COR-L47 (cell line): ENCODE measurements around the gene CDKL1.

Experiments
- DNase-seq: peaks from one replicate; lab custom pipeline; 2025; lab: John Stamatoyannopoulos, UW

Gene CDKL1

DNA sequence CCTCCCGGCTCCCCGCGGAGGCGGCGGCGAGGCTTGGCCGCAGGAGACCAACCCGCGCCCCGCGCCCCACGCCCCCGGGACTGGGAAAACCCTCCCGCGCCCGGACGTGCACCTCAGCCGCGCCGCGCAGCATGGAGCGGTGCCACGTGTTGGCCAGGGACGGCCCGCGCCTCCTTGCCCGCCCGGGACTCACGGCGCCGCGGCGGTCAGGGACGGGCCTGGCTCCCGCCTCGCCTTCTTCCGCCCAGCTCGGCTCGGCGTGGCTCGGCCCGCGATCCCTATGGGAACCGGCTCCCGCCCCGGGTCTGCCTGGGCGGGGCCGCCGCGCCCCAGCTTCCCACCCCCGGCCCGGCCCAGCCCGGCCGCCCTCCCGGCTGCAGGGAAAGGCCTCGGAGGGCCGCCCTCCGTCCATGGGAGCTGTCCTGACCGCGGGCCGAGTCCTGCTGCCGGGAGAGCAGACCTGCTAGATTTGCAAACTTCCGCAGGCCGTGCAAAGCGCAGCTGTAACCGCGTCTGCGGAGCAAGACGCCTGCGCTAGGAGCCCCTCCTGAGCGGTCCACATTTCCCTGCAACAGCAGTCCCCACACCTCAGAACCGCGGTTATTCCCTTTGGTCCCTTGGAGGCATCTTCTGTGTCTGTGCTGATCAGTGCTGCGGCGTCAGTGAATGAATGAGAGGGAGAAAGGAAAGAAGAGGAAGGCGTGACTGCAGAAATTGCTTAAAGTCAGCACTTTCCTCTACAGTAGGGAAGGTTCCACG is at the start of gene CDKL1:
Gene CDKL1 (minus strand): TSS at position 251 of the 759 bp plus-strand sequence. CDS start 1,013 bp downstream, outside the sequence.
- DNase-seq, result peak; percentile 20

DNA sequence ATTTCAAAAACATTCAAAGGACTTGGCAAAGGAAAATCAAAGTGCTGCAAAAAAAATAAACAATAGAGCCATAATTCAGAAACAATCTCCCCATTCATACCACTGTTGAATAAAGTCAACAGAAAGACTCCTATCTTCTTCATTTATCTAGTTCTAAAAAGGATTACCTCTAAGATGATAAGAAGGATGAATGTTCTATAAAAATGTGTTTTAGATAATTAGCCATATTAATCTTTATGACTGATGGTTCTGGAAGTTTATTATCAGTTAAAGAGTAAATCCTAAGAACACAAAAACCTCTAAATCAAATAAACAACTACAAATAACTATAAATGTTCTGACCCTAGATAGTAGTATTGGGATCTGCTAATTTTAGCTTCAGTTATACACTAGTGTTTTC is 37.8 kb upstream of the CDKL1 start:
- no peak for DNase-seq

DNA sequence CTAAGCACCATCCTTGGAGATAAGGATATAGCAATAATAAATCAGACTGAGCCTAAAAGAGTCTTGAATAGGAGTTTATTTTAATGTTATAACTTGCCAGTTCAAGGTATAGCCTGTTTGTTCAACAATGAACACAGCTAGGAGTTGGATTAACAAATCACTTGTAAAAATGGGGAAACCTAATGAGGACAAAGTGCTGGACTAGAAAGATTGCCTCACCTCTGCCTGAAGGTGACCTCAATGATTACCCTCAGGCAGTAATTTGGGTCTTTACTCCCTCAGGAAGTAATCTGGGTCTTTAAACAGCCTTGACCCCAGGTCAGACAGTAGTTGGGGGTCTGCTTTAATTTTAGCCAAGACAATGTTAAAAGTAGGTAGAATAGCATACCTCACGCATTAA is 35.5 kb upstream of the CDKL1 start:
- no peak for DNase-seq

DNA sequence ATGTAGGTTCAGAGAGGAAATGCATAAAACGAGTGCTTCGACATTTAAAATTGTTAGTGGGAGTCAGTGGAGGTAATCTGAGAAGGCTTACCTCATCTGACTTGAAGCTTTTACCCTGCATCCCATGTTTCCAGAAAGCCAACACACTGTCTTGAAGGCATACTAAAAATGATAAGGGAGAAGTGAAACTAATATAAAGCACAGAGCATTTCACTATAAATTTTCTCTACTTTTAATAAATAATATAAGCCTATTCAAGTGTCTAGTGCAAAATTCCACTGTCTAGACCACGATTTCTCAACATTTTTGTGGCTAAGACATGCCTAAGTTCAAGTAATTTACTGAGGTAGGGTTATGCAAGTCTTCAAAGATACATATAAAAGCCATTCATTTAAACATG is 29.1 kb upstream of the CDKL1 start:
- DNase-seq, result no peak

DNA sequence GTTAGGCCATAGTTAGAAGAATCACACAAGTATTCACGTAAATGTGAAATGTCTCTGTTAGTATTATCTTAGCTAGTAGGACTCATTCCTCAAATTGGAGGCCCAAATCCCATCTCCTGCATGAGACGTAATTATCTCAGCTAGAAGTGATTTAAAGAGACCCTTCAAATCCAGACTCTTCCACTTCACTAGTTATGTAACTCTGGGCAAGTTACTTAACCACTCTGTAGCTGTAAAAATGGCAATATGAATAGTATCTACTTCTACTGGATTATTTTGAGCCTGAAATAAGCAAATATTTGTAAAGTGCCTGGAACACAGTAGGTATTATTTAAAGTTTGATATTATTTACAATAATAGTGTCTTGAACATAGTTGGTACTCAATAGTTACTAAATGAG is 28.4 kb upstream of the CDKL1 start:
- no peak for DNase-seq

DNA sequence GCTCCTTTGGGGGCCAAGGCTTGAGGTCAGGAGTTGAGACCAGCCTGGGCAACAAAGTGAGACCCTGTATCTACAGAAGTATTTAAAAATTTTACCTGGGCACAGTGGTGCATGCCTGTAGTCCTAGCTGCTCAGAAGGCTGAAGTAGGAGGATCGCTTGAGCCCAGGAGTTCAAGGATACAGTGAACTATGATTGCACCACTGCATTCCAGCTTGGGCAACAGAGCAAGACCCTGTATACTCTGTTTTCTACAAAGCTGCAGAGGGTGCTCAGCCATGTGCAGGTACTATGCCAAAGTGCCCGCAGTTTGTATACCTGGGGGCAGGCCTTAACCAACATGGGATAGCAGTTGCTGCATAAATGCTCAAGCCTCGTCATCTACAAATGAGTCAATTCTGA is 26.8 kb upstream of the CDKL1 start:
- DNase-seq, result no peak

DNA sequence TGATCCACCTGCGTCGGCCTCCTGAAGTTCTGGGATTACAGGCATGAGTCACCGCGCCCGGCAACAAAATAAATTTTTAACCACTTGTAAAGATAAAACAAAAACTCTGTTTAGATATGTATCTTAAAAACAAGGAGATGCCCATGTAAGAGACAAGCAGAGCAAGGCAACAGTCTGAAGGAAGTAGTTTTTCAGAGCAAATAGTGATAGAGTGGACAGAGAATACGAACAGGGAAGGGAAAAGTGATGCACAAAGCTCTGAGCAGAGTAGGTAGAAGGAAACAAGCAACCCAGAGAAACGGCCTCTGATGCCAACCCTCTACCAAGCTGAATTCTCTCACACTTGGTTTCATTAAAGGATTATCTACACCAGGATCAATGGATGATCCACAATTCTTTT is 24.8 kb upstream of the CDKL1 start:
- DNase-seq, result no peak

DNA sequence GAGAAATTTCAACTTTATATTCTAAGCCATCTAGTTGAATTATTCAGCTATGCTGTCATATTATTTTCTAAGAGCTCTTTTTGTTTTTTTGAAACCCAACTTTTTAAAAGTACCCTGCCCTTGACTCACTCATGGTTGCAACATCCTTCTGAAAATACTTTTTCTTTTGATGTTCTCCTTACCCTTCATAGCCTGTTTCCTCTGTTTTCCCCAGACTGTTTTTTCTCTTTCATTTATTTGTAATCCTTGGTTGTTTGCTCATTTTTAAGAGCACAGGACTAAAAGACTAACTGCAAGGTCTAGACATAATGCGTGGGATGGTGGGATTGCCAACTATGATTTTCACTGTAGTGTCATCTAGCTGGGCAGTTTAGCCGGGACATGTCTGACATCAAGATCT is 21.2 kb upstream of the CDKL1 start:
- DNase-seq, result no peak

DNA sequence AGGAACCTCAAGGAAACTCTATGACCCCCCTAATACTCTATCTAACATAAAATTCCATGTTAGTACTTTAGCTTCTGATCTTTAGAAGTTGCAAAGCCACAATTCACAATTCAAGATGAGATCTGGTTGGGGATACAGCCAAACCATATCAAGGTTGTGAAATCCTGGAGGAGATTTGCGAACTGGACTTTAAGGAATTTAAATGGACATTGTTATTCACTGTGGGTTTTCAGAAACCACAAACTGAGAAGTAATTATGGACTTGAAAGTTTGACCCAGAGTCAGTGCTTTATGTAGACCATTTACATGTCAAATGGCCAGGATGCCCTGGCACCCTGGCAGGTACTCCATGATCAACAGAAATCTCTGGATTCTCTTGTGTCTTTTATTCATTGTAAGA is 14.2 kb upstream of the CDKL1 start:
- no peak for DNase-seq

DNA sequence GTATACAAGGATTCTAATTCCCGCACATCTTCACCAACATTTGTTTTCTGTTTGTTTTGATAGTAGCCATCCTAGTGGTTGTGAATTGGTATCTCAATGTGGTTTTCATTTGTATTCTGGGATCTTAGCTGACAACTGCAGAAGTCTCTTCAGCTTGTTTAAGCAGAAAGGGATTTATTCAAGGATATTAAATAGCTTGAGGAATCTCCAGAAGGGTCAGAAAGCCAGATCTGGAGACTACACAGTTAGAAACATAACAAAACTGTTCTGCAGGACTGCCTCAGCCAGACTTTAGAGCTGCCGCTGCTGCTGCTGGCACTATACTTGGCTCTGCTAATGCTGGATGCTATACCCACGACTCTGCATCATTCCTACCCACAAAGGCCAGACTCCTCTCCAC is 13.4 kb upstream of the CDKL1 start:
- DNase-seq, result no peak

DNA sequence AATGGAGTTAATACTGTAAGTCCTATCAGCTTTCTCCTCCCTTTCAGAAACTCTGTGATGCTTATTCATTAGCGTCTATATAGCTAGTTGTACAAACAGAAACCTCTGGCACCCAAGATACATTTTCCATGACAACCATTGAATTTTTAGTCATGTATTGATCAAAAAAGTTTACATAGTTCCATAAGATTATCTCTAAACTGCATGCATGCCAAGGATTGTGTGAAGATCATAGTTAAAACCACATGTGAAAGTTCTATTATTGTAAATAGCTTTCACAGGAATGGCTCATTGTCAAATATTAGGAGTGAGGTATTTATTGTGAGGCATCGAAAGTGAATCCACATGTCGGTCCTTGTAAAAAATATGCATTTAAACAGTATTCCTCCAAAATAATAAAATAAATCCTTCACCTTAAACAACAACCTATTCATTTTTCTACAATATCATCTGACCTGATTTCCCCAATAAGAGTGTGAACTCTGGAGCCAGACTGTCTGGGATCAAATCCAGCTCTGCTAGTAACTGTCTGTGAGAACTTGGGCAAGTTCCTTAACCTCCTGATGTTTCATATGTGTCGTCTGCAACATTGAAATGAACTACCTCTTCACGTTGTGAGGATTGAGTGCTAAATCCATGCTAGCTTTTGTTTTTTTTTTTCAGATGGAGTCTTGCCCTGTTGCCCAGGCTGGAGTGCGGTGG is 10.6 kb upstream of the CDKL1 start:
- DNase-seq, result no peak

DNA sequence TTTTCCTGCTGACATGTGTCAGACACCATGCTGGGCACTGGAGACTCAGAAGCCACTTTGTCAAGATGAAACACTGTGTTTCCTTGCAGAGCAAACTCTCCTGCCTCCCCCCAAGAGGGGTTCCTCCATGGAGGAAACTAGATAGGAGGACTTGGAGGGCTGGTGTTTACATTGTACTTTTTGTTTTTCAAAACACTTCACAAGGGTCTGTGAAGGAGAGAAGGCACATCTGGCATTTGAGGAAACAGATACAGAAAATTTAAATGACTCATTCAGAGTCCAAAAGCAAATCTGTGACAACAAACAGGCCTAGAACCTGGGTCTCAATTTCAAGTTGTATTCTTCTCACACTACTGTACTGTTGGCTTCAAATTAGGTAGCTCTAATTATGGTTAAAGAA is 6.7 kb upstream of the CDKL1 start:
- DNase-seq, result no peak

DNA sequence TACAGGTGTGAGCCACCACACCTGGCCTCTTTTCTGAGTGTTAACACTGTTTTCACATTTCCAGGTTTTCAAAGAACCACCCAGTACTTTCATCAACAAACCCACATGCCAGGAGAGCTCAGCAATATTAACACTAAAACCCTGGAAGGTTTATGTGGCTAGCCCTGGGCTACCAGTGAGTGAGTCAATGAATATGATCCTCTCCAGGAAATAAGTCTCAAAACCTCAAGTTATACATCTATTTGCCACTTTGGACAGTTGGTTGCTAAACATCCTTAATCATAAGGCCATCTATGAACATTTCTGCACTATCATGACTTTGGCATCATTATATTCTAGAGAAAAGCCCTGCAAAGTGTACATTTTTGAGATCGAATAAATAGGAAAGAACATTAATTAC is 6.3 kb upstream of the CDKL1 start:
- no peak for DNase-seq

DNA sequence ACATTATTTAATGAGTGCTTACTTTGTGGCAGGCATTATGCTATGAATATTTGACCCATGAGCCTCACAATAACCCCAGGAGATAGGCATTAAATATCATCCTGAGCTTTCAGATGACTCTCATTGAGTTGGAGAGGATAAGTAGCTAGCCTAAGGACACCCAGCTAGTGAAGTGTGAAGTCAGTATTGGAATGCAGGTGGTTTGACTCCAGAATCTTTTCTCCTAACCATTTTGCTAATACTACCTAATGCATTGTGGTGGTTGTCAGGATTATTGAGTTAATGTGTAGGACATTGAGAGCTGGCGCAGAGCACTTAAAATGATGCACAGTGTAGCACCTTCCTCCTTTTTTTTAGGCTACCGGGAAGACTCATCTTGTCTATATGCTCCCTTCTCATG is 3.8 kb upstream of the CDKL1 start:
- DNase-seq, result no peak

DNA sequence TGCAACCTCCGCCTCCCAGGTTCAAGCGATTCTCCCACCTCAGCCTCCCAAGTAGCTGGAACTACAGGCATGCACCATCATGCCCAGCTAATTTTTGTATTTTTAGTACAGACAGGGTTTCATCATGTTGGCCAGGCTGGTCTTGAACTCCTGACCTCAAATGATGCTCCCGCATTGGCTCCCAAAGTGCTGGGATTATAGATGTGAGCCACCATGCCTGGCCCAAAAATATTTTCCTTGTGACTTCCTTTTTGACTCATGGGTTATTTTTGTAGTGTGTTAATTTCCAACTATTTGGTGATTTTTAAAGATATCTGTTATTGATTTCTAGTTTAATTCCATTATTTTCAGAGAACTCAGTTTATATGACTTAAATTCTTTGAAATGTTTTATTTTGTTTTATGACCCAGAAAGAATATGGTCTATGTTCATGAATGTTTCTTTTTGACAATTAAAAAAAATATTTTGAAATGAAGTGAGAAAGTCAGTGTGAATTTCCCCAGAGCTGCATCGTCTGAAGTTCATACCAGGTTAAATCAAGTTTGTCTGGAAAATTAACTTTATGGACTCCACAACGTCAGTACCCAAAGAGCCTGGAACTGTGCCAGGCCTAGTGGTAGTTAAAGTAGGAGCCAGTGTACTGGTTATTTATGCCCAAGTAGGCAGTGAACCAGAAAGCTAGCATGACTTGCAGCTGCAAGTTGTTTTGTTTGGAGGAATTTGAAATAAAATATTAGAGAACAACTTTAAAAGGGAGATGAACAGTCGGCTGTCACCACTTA is 2.8 kb upstream of the CDKL1 start:
- no peak for DNase-seq

DNA sequence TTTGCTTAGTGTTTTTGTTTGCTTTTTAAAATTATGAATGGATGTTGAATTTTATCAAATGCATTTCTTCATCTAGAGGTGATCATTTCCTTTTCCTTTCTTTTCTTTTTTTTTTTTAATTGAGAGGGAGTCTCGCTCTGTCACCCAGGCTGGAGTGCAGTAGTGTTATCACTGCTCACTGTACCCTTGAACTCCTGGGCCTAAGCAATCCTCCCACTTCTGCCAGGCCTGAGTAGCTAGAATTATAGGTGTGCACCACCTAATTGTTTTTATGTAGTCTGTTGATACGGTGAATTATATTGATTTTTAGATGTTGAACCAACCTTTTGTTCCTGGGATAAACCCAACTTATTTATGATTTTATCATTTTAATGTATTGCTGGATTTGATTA is 1.5 kb upstream of the CDKL1 start:
- DNase-seq, result no peak

DNA sequence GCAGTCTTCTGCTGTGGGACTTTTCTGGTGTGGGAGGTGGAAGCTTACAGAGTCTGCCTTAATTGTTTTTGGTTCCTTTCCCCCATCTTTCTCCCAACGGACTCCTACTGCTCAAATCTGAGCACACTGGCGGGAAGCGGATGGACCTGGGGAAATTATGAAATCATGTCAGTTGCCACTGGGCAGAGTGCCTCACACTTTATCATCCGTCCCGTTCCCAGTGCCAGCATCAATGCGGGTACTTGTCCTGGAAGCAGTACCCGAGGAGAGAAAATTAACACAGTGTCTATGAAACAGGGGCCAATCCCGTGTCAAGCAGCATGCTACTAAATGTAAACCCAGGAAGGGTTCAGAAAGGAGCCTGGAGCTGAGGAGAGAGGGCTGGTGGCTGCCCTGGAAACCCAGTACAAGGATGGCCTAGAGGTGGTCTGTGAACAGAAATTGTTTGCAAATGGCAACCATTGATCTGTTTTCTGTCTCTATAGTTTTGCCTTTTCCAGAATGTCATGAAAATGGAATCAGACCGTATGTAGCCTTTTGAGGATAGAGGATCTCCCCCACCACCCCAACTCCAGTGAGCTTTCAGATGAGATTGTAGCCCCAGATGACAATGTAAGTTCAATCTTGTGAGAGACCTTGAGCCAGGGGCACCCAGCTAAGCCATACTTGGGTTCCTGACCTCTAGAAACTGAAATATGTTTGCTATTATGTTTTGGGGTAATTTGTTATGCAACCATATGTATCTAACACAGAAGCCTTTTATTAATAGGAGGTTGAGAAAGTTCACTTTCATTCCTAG is 908 bp upstream of the CDKL1 start:
- no peak for DNase-seq

DNA sequence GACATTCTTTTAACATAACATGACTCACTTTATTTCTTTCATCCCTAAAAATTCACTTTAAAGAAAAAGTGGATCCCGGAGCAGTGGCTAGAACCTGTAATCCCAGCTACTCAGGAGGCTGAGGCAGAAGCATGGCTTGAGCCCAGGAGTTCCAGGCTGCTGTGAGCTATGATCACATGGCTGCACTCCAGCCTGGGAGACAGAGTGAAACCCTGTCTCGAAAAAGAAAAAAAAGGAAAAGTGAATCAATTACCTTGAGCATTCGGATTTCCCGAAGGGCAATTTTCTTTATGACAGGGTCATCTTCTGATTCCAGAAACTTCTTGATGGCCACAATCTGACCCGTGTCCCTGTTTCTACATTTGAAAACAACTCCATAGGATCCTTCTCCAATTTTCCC is 1.2 kb downstream of the CDKL1 start:
- no peak for DNase-seq

DNA sequence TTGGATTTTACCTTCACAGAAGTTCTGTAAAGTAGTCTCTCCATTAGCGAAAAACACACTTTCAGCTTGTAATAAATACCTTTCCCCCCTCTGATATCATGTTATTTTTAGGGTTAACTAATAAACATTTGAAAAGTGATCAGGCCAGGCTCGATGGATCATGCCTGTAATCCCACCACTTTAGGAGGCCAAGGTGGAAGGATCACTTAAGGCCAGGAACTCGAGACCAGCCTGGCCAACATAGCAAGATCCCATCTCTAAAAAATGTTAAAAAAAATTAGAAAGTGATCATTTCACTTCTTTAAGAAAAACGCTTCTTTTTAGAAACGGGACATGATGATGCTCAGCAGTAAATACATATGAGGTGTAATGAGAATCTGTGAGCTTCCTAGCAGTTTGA is 2.0 kb downstream of the CDKL1 start:
- DNase-seq, result no peak

DNA sequence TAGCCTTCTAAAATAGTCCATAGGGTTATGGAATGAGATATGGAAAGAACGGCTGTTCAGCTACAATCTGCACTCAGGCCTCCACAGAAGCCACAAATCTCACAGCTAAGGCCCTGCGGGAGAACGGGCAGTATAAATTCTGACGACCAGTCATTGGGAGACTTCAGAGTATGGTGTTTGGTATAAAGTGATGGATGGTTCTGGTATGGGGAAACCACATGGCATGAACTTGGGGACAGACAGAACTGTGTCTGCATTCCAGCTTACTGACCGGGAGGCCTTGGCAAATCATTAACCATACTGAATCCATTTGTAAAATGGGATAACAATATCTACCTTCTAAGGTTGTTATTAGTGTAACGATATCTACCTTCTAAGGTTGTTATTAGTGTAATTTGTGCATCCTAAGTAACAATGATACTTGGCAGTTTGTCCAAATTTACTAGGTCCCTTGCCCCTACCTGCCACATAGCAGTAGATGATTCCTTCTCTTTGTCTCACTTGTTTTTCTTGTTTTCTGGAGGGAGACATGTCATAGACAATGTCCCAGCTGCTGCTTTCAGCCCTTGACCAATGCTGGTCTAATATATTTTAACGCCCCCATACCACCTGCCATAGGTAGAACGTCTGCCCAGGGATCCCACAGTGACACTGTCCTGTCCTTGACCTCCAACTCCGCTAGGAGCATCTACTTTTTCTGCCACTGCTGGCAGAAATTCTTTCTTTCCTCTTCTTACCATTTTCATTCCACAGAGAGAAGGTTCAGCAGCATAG is 6.8 kb downstream of the CDKL1 start:
- no peak for DNase-seq

DNA sequence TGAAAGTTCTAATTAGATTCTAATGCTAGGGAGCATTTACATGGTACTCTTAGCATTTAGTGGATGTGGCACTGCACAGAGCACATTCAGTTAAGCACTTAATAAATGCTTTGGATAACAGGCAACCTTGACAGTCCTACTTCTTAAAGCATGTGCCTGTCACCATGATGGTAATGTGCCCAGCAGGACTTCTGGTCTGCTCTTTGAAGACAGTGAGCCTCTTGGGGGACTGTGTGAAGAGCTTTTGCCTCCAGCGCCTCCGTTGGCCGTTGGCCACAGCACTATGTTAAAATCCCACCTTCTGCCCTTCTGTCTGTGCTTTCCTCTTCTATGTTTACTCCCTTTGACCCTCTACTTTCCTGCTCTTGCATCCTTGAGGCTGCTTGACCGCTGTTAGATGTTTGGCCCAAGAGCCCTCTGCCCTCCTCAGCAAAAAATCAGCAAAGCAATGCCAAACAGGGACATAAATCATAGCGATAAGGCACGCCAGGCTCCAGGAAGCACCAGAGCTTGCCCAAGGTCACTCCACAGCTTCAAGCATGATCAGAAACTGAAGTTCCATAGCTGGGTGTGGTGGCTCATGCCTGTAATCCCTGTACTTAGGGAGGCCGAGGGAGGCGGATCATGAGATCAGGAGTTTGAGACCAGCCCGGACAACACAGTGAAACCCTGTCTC is 8.3 kb downstream of the CDKL1 start:
- DNase-seq, result no peak
